WTC11 (cell line): ENCODE results near the gene FITM2. TPM values are rescaled to one million over a fixed set of nuclear protein-coding genes. Genes with fewer than 3 reads are reported as not detected.
A peak's percentile ranks its signal among the peaks of the same experiment; 100 is the strongest.
"Not testable (repeated sequence)": the region's sequence is repeated elsewhere in the genome, so short reads cannot be mapped to it uniquely, and the experiment has no call there.

Source experiments
- ATAC-seq: fragments of 200-7000 bp; cut with Tn5 transposase; 2 replicates; pipeline ENCODE4 v1.10.0; 2021; ENCODE audit warnings: mild to moderate bottlenecking, moderate library complexity
- CTCF ChIA-PET: fragments of 300-600 bp; sonication (Branson Sonifier 250); formaldehyde crosslinking; loops from one replicate; lab custom pipeline; 2021; ENCODE audit warnings: antibody characterized with exemption; lab: Charles Lee
- POLR2A ChIA-PET: fragments of 350-600 bp; sonication (Branson Sonifier 250); formaldehyde crosslinking; loops from one replicate; lab custom pipeline; 2021; ENCODE audit warnings: antibody characterized with exemption; lab: Charles Lee
- DNase-seq: peaks from one replicate; pipeline ENCODE4 v3.0.0; 2021; ENCODE audit warnings: low spot score
- H3K27ac Mint-ChIP-seq: 2 replicates; pipeline ENCODE4 v1.8.0; 2021; ENCODE audit warnings: mixed read lengths
- H3K27me3 Mint-ChIP-seq: 2 replicates; pipeline ENCODE4 v1.8.0; 2021; ENCODE audit warnings: low read depth, mild to moderate bottlenecking, moderate library complexity, mixed read lengths
- H3K36me3 Mint-ChIP-seq: 2 replicates; pipeline ENCODE4 v1.8.0; 2021; ENCODE audit warnings: mixed read lengths
- H3K4me1 Mint-ChIP-seq: 2 replicates; pipeline ENCODE4 v1.8.0; 2022; ENCODE audit warnings: mixed read lengths
- H3K4me3 Mint-ChIP-seq: 2 replicates; pipeline ENCODE4 v1.8.0; 2021; ENCODE audit warnings: mild to moderate bottlenecking, moderate library complexity, mixed read lengths
- H3K9me3 Mint-ChIP-seq: 2 replicates; pipeline ENCODE4 v1.8.0; 2021; ENCODE audit warnings: mixed read lengths
- GTF2I ChIP-seq: fragments of 250-450 bp; sonication (Bioruptor Pico); conservative IDR thresholded peaks from 2 replicates; pipeline ENCODE4 v1.4.0; 2021; ENCODE audit warnings: mild to moderate bottlenecking
- HMGA2 ChIP-seq: fragments of 250-450 bp; sonication (Bioruptor Pico); IDR thresholded peaks from 2 replicates; pipeline ENCODE4 v1.4.0; 2021; ENCODE audit warnings: mild to moderate bottlenecking, moderate library complexity
- NR2C2 ChIP-seq: sonication (generic); formaldehyde crosslinking; IDR thresholded peaks from 2 replicates; pipeline ENCODE4 v1.8.0; 2022; ENCODE audit warnings: mild to moderate bottlenecking, missing genetic modification reagents
- ZNF423 ChIP-seq: fragments of 250-450 bp; sonication (Bioruptor Pico); IDR thresholded peaks from 2 replicates; pipeline ENCODE4 v2.1.2; 2022; ENCODE audit warnings: mild to moderate bottlenecking, moderate library complexity
- total RNA-seq: library from RNA; stranded (reverse); gene quantifications from 3 replicates; pipeline ENCODE4 v1.2.3, GENCODE V29; 2021
- TF ChIP-seq, protein P1 (sequence below): sonication (generic); formaldehyde crosslinking; conservative IDR thresholded peaks from 2 replicates; pipeline ENCODE4 v1.8.1; 2023; ENCODE audit warnings: mild to moderate bottlenecking, low read depth, missing genetic modification reagents, moderate library complexity
- TF ChIP-seq, protein P2 (sequence below): sonication (generic); formaldehyde crosslinking; IDR thresholded peaks from 2 replicates; pipeline ENCODE4 v1.8.1; 2023; ENCODE audit warnings: mild to moderate bottlenecking, missing genetic modification reagents
- TF ChIP-seq, protein P3 (sequence below): sonication (generic); formaldehyde crosslinking; IDR thresholded peaks from 2 replicates; pipeline ENCODE4 v1.8.1; 2022; ENCODE audit warnings: mild to moderate bottlenecking, missing genetic modification reagents, moderate library complexity, borderline replicate concordance
- TF ChIP-seq, protein P4 (sequence below): sonication (generic); formaldehyde crosslinking; IDR thresholded peaks from 2 replicates; pipeline ENCODE4 v1.8.0; 2022; ENCODE audit warnings: mild to moderate bottlenecking, missing genetic modification reagents
- TF ChIP-seq, protein P5 (sequence below): sonication (generic); formaldehyde crosslinking; IDR thresholded peaks from 2 replicates; pipeline ENCODE4 v1.8.0; 2023; ENCODE audit warnings: mild to moderate bottlenecking, missing genetic modification reagents

FITM2 gene
- total RNA-seq, 1 experiment from 2014 or later = 2.0 TPM

DNA sequence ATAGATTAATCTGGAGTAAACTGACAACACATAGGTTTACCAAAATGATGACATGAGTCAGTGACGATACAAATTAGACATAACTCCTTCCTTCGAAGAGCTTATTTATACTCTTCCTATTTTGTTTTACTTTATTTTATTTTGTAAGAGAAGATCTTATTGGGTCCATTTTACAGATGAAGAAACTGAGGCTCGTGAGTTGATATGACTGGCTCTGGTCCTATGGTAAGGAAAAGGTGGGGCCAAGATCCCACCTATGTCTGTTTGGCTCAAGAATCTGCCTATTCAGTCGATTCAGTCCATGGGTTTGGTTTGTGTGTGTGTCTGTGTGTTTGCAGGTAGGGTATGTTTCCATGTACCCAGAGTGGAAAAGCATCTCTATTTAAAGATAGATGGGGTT, 17.4 kb upstream of the FITM2 start (continued):
- TF ChIP-seq, protein P1, sequence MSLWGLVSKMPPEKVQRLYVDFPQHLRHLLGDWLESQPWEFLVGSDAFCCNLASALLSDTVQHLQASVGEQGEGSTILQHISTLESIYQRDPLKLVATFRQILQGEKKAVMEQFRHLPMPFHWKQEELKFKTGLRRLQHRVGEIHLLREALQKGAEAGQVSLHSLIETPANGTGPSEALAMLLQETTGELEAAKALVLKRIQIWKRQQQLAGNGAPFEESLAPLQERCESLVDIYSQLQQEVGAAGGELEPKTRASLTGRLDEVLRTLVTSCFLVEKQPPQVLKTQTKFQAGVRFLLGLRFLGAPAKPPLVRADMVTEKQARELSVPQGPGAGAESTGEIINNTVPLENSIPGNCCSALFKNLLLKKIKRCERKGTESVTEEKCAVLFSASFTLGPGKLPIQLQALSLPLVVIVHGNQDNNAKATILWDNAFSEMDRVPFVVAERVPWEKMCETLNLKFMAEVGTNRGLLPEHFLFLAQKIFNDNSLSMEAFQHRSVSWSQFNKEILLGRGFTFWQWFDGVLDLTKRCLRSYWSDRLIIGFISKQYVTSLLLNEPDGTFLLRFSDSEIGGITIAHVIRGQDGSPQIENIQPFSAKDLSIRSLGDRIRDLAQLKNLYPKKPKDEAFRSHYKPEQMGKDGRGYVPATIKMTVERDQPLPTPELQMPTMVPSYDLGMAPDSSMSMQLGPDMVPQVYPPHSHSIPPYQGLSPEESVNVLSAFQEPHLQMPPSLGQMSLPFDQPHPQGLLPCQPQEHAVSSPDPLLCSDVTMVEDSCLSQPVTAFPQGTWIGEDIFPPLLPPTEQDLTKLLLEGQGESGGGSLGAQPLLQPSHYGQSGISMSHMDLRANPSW (CRISPR knock-in tag) = no peak
- TF ChIP-seq, protein P2, sequence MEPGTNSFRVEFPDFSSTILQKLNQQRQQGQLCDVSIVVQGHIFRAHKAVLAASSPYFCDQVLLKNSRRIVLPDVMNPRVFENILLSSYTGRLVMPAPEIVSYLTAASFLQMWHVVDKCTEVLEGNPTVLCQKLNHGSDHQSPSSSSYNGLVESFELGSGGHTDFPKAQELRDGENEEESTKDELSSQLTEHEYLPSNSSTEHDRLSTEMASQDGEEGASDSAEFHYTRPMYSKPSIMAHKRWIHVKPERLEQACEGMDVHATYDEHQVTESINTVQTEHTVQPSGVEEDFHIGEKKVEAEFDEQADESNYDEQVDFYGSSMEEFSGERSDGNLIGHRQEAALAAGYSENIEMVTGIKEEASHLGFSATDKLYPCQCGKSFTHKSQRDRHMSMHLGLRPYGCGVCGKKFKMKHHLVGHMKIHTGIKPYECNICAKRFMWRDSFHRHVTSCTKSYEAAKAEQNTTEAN = no peak
- TF ChIP-seq, all 79 proteins: peak for 0

DNA sequence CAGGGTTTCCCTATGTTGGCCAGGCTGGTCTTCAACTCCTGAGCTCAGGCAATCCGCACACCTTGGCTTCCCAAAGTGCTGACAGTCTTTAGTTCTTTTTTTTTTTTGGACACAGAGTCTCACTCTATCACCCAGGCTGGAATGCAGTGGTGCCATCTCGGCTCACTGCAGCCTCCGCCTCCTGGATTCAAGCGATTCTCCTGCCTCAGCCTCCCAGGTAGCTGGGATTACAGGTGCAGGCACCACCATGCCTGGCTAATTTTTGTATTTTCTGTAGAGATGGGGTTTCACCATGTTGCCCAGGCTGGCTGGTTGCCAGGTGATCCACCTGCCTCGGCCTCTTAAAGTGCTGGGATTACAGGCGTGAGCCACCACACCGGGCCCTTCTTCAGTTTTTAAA, 16.7 kb upstream of the FITM2 start:
- not testable (repeated sequence) for ATAC-seq

DNA sequence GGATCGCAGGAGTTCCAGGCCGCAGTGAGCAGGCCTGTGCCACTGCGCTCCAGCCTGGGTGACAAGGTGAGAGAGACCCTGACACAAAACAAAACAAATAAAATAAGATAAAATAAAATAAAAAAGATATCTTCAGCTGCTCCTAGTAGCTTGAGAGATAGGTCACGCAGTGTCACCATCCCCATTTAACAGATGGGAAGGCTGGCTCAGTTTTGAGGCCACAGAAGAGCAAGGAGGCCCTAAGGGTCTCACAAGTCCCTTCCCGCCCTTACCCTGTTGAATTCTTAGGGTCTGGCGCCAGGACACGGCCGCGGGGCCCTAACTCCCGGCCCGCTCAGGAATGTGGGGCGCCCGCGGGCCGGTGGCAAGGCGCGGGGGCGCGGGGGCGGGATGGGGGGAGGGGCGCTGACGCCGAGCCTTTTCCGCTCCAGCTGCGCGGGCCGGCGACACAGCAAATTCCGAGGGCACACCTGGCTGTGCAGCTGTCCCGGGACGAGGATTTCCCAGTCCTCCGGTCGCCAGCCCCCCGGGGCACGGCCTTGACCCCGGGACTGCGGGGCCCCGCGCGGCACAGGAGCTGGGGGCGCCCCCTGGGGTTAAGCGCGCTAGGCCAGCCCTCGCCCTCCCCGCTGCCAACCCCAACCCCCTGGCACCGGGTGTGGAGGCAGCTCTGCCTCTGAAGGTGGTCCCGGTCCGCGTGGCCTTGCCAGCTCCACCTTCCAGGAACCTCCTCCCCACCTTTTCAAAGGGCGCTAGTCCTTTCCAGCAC, 15.6 kb upstream of the FITM2 start:
- no peaks in the 10 kb centered on the region for H3K27me3 Mint-ChIP-seq
- ATAC-seq = peak; percentile 65
- TF ChIP-seq ZNF423 (peak; percentile 90), GTF2I (CRISPR knock-in tag) (peak; percentile 75; the same call in 1 of the 2 replicates)
- TF ChIP-seq, protein P3, sequence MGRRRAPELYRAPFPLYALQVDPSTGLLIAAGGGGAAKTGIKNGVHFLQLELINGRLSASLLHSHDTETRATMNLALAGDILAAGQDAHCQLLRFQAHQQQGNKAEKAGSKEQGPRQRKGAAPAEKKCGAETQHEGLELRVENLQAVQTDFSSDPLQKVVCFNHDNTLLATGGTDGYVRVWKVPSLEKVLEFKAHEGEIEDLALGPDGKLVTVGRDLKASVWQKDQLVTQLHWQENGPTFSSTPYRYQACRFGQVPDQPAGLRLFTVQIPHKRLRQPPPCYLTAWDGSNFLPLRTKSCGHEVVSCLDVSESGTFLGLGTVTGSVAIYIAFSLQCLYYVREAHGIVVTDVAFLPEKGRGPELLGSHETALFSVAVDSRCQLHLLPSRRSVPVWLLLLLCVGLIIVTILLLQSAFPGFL (CRISPR knock-in tag) = no peak
- TF ChIP-seq, all 79 proteins: peak for 2
- no peak overlapping the region for H3K27ac Mint-ChIP-seq
- no peaks in the 10 kb centered on the region; the same call in 1 of the 2 replicates for H3K9me3 Mint-ChIP-seq
- H3K4me1 Mint-ChIP-seq = peaks cover 15% of the 10 kb centered on the region
- DNase-seq = peak; percentile 72
- CTCF ChIA-PET = interaction anchor here (0.6 to 4.1 kb wide), 3 partner anchors 15 to 96 kb away, joined by 3 to 32 read pairs (median 6); partner anchors contain the start of gene FITM2
- H3K4me3 Mint-ChIP-seq = peak overlapping the region; percentile 38
- POLR2A ChIA-PET = interaction anchor here (1.4 kb wide), 1 partner anchor 16 kb away, joined by 4 read pairs; no protein-coding TSS in a partner anchor
- H3K36me3 Mint-ChIP-seq = no peaks in the 10 kb centered on the region

More for the DNA sequence above, 16.7 kb upstream of the FITM2 start:
- H3K36me3 Mint-ChIP-seq, H3K4me3 Mint-ChIP-seq, H3K27ac Mint-ChIP-seq, H3K9me3 Mint-ChIP-seq, H3K27me3 Mint-ChIP-seq, DNase-seq: not testable (repeated sequence)
- POLR2A ChIA-PET = interaction anchor here (0.6 kb wide), 1 partner anchor 126 kb away, joined by 3 read pairs; no protein-coding TSS in a partner anchor
- H3K4me1 Mint-ChIP-seq = peaks cover 15% of the 10 kb centered on the region
- CTCF ChIA-PET = interaction anchor here (1.0 to 1.5 kb wide), 2 partner anchors 17 to 211 kb away, joined by 3 read pairs; partner anchors contain the start of gene FITM2

DNA sequence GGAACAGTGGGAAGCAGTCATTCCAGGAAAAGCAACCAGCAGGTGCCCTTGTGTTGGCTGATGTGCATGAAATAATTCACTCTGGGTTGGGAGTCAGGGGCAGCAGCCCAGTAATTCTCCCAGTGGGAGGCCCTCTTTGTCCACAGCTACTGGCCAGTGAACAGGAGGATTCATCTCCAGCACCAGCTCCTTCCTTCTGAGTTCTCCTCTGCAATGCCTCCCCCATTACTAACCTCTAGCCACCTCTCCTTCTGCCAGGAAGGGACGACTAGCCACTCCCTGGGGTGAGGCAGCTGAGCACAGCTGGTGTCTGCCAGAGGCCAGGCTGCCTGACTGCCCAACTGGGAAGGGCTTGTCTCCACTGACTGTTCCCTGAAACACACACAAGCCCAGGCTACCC, 13.3 kb upstream of the FITM2 start:
- Mint-ChIP-seq H3K4me3 (no peak overlapping the region), H3K36me3 (no peaks in the 10 kb centered on the region), H3K4me1 (peaks cover 13% of the 10 kb centered on the region), H3K27ac (peak overlapping the region; percentile 52; the same call in 1 of the 2 replicates), H3K27me3 (no peaks in the 10 kb centered on the region), H3K9me3 (peaks cover 5% of the 10 kb centered on the region; the same call in 1 of the 2 replicates)
- ATAC-seq (peak; percentile 33), DNase-seq (no peak)
- TF ChIP-seq ZNF423 (peak; percentile 90), HMGA2 (CRISPR knock-in tag) (no peak), NR2C2 (CRISPR knock-in tag) (no peak)
- TF ChIP-seq, protein P4, sequence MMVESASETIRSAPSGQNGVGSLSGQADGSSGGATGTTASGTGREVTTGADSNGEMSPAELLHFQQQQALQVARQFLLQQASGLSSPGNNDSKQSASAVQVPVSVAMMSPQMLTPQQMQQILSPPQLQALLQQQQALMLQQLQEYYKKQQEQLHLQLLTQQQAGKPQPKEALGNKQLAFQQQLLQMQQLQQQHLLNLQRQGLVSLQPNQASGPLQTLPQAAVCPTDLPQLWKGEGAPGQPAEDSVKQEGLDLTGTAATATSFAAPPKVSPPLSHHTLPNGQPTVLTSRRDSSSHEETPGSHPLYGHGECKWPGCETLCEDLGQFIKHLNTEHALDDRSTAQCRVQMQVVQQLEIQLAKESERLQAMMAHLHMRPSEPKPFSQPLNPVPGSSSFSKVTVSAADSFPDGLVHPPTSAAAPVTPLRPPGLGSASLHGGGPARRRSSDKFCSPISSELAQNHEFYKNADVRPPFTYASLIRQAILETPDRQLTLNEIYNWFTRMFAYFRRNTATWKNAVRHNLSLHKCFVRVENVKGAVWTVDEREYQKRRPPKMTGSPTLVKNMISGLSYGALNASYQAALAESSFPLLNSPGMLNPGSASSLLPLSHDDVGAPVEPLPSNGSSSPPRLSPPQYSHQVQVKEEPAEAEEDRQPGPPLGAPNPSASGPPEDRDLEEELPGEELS = no peak
- TF ChIP-seq, protein P5, sequence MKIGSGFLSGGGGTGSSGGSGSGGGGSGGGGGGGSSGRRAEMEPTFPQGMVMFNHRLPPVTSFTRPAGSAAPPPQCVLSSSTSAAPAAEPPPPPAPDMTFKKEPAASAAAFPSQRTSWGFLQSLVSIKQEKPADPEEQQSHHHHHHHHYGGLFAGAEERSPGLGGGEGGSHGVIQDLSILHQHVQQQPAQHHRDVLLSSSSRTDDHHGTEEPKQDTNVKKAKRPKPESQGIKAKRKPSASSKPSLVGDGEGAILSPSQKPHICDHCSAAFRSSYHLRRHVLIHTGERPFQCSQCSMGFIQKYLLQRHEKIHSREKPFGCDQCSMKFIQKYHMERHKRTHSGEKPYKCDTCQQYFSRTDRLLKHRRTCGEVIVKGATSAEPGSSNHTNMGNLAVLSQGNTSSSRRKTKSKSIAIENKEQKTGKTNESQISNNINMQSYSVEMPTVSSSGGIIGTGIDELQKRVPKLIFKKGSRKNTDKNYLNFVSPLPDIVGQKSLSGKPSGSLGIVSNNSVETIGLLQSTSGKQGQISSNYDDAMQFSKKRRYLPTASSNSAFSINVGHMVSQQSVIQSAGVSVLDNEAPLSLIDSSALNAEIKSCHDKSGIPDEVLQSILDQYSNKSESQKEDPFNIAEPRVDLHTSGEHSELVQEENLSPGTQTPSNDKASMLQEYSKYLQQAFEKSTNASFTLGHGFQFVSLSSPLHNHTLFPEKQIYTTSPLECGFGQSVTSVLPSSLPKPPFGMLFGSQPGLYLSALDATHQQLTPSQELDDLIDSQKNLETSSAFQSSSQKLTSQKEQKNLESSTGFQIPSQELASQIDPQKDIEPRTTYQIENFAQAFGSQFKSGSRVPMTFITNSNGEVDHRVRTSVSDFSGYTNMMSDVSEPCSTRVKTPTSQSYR (CRISPR knock-in tag) = no peak
- CTCF ChIA-PET = interaction anchor here (0.6 to 4.1 kb wide), 4 partner anchors 13 to 159 kb away, joined by 3 to 32 read pairs (median 7); partner anchors contain the start of gene FITM2
- POLR2A ChIA-PET = no interaction called here
